GM21360 (cell line): ENCODE results near the gene ANO10.
"Not testable (repeated sequence)": the region's sequence is repeated elsewhere in the genome, so short reads cannot be mapped to it uniquely, and the experiment has no call there.

Experiments used
- ATAC-seq: cut with Tn5 transposase; IDR thresholded peaks from one replicate; pipeline ENCODE4 v1.9.1; 2021; ENCODE audit warnings: mild to moderate bottlenecking, moderate library complexity; ENCODE audit not compliant: unreplicated experiment

ANO10 gene

DNA sequence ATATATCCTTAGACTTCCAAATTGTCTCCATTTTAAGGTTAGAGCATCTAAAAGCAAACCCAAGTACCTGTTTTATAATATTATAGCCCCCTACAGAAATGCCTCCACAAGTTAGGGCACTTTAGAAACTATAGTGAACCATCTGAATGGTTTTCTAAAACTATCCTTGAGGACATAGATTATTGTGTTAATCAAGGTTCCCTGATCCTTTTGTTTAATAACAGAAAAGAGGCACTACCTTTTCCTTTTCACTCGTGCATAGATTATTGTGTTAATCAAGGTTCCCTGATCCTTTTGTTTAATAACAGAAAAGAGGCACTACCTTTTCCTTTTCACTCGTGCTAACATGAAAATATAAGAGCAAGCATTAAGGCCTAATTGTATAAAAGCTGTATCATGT is 143.0 kb downstream of the ANO10 start:
- not testable (repeated sequence) for ATAC-seq

DNA sequence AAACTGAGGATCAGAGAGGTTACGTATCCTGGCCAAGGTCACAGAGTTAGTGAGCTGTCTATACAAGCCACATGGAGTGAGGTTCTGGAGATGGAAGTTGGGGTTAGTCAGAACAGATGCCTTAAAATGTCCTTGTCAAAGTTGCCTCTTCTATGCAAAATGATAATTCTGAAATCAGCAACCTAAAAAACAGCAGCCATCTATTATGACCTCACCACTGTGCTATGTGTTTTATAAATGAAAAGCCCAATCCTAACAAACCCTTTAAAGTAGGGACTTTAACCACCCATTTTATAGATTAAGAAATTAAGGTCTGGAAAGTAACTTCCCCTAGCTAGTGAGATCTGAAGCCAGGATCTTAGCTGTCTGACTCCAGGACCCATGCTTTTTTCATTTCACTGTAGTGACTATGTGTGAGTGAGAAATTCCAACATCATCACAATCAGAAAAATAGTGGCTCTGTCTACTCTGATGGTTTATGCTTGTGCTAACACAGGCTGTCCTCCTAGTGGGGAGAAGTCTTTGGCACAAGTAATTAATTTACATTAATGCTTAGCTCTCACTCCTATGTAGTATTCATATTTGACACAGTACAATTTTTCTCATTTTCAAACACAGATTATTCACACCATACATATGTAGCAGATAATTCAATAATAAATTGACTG is 143.6 kb downstream of the ANO10 start:
- no peak for ATAC-seq

DNA sequence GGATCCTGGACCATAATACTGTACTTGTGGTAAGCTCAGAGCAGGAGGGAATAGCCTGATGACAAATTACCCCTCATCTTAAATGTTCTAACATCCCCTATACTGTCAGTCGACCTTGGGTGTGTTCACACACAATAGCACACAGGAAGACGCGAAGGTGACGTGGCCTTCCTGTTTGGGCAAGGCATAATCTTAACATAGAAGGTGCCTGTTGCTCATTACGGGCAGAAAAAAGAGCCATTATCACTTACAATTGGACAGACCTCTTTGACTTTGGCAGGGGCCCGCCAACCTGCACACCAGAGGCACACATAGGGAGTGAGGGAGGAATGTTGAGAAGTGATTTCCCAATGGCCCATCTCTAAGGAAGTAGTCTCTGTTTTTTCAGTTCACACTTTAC is 144.2 kb downstream of the ANO10 start:
- no peak for ATAC-seq

DNA sequence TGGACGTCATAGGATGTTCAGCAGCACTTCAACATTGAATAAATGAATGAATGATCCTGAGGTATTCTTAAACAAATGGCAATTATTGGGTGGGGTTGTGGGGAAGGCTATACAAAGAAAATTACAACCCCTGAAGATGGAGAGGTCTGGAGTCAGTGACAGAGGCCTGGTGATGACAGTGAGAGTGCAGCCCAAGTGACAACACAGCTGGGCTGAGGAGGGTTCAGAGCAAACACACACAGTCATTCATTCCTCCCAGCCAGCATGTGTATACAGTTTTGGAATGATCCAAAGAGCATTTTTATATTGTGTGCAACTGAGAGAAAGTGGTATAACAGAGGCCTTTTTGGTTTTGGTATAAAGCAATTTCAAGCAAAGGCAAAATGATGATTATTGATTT is 148.1 kb downstream of the ANO10 start:
- no peak for ATAC-seq

DNA sequence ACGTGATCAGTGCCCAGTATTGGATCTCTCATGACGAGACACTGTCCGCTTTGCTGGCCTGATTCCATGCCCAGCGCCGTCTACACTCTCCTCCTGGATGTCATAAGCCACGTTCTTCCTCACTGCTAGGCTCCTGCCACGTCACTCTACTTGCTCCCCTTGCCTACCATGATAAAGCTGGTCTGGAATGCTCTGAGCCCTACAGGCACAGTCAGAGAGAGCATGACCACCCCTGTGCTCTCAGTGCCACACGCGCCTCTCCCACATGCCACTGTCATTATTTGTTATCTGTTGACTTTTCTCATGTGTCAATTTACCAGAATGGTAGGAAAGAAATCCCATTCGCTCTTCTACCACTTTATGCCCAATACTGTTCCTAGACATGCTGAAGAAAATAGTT is 148.6 kb downstream of the ANO10 start:
- ATAC-seq: no peak

DNA sequence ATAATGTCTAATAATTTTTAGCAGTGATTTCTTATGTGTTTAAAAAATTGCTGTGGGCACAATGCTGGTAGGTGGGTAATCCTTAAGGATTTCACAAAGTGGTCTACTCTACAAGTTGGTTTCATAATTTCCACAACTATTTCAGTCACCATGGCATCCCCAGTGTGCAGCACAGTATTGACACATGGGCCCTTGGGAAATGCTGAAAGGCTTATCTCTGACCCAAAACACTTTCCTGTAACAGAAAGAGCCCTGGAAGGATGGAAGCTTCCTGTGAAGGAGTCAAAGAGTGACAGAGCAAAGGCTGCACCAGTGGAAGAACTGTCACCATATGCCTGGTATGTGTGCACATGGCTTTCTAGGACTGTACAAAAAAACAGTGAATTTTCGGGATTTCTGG is 153.7 kb downstream of the ANO10 start:
- ATAC-seq: no peak

DNA sequence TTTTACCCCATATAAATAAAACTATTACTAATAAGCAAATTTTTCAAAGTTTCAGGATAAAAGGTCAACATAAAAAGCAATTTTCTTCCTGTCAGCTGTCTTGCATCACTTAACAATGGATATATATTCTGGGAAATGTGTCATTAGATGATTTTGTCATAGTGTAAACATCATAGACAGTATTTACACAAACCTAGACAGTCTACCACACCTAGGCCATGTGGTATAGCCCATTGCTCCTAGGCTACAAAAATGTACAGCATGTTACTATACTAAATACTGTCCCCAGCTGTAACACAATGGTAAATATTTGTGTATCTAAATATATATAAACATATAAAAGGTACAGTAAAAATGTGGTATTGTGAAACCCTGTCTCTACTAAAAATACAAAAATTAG is 156.7 kb downstream of the ANO10 start:
- no peak for ATAC-seq

DNA sequence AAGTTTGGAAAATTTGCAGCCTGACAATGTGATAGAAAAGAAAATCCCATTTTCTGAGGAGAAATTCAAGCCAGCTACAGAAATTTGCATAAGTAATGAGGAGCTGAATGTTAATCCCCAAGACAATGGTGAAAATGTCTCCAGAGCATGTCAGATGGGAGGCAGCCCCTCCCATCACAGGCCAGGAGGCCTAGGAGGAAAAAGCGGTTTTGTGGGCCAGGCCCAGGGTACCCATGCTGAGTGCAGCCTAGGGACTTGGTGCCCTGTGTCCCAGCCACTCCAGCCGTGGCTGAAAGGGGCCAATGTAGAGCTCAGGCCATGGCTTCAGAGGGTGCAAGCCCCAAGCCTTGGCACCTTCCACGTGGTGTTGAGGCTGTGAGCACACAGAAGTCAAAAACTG is 159.2 kb downstream of the ANO10 start:
- ATAC-seq: not testable (repeated sequence)

DNA sequence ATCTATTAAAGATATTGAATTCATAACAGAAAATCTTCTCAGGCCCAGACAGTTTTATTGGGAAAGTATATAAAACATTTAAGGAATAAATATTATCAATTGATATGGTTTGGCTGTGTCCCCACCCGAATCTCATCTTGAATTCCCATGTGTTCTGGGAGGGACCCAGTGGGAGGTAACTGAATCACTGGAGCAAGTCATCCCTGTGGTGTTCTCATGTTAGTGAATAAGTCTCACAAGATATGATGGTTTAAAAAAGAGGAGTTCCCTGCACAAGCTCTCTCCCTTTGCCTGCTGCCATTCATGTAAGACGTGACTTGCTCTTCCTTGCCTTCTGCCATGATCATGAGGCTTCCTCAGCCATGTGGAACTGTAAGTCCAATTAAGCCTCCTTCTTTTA is 160.5 kb downstream of the ANO10 start:
- no peak for ATAC-seq

DNA sequence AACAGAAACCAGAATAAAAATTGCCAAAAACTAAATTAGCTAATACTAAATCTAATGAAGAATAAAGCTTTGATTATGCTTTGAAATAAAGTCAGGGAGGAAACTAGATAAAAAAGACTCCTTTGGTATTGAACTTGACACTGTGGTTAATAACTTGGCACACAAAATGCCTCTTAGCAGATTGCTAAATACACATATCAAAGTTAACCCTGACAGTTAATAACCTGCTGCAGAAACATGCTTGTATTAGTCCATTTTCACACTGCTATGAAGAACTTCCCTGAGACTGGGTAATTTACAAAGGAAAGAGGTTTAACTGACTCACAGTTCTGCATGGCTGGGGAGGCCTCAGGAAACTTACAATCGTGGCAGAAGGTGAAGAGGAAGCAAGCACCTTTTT is 164.8 kb downstream of the ANO10 start:
- not testable (repeated sequence) for ATAC-seq

DNA sequence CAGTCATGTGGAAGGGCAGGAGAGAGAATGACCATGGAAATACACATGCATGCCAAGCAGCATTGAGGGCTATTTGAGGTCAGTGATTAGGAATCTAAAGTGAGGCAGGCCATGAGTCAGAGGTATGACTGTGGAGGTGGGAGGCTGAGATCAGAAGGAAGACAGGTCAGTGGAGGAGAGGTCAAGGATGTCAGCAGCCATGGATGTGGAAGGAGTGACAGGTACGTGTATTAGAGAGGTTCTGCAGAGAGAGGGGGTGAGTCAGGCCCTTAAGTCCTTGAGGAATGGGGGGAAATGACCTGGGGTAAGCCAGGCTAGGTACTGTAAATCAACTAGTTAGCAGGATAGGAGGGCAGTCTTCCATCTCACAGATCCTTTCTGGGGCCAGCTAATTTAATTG is 166.6 kb downstream of the ANO10 start:
- no peak for ATAC-seq

DNA sequence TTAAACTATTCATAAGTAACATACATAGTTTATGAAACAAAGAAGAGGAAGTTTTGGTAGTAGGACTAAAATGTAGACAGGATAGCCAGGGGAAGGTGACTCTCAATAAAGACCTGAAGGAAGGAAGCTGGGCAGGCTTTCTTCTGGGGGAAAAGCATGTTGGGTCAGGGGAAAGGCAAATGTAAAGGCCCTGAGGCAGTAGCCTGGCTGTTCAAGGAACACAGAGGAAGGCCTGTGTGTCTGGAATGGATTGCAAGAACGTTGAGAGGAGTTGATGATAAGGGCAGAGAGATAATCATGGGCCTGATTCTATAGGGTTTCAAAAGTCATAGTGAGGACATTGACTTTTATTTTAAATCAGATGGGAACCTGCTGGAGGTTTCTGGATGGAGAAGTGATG is 167.8 kb downstream of the ANO10 start:
- no peak for ATAC-seq

DNA sequence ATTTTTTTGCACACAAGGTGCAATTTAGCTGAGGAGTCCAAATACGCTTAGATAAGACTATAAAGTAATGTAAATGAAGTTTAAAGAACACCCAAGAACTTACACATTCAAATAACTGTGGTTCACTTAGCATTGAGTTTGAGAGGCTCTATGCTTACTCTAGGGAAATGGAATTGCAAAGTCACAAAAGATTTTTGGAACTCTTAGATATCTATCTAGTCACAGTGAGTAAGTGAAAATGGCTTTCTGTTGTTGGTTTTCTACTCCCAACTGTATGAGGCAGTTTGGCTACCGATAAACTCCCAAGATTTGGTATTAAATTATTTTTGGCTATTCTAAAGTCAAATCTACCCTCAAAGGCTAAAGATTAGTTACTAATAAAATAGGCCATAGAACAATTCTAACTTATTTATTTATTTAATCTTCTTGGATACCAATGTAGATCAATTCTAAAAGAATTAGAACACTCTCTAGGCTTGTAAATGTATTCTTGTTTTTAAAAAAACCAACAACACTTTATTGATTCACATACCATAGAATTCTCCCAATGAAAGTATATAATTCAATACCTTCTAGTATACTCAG is 170.0 kb downstream of the ANO10 start:
- no peak for ATAC-seq

DNA sequence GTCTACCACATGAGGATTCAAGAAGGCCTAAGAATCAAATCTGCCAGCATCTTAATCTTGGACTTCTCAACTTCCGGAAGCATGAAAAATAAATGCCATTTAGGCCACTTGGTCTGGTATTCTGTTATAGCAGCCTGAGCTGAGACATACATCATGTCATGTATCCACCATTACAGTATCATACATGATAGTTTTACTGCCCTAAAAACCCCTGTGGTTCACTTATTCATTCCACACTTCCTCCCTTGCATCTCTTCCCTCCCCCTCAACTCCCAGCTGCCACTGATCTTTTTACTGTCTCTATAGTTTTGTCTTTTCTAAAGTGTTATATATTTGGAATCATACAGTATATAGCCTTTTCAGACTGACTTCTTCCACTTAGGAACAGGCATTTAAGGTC is 173.7 kb downstream of the ANO10 start:
- ATAC-seq: no peak

DNA sequence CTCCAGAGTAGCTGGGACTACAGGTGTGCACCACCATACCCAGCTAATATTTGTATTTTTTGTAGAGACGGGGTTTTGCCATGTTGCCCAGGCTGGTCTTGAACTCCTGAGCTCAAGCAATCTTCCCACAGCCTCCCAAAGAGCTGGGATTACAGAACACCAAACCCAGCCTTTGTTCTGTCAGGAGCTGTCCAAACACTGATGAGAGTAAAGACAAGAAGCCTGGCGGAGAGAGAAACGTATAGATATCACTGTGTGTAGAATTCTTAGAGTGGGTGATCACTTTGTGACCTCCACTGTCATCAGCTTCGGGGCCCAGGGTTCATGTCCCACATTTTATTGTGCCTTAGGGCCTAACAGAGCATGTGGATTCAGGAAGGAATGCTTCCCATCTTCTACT is 176.0 kb downstream of the ANO10 start:
- ATAC-seq: no peak

DNA sequence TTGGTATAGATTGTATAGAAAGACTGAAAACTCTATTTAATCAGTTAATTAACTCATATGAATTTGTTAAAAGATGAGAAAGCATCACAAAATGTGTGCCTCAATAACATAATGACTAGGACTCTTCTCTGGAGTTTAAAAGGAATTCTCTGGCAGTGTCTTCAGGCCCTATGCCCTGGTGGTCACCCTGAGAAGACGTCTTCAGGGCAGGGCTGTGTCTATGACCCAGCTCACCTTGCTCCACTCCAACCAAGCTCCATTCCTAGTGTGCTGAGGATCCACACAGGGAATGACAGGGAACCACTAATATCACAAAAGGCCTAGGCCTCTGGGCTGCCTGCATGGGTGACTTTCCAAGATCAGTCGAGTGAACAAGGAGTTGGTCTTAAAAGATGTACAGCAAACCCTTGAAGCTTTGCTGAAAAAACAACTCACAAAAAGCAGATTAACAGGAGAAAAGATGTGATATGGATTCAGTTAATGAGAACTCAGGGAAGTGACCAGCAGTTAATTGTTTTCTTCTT is 178.9 kb downstream of the ANO10 start:
- no peak for ATAC-seq

DNA sequence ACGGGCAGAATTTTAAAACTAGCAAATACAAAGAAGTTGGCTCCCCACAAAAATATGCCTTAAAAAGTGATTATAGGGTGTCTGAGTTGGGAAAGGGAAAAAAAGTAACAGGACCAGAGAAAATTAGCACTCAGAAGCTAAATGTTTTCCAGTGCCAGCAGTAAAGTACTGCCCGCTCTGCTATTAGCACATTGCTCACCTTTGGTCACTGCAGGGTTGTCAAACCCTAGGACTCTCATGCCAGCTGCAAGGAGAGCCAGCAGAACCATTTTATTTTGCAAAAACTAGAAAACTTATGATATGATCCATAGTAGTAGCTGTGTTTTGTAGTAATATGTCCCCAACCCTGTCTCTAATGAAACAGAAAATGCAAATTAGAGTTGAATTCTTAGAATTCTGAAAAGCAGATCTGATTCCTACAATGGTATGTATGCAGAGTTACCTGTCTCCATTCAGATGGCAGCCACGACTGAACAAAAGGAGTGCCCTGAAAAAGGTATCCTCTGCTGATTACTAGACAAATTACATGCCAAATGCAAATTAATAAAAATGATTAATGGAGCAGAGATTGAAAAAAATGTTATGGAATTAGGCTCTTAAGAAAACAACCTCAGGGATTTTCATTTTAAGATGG is 185.2 kb downstream of the ANO10 start:
- ATAC-seq: no peak

DNA sequence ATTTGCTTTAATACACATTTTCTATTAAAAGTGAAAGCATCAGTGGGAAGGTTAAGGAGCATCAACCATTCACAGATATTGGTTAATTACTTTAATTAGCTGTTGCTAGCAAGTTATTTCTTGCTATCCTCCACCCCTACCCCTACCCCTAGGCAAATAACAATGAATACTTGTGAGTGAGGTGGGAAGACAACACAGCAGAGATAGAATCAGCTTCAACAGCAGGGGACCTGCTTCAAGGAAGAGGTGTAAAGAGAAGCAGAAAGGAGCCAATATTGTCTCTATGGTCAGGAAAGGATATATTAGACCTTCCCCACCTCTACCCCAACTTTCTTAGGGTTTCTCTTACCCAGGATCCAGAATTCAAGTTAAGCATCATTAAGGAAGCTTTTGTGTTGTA is 186.1 kb downstream of the ANO10 start:
- ATAC-seq: no peak

DNA sequence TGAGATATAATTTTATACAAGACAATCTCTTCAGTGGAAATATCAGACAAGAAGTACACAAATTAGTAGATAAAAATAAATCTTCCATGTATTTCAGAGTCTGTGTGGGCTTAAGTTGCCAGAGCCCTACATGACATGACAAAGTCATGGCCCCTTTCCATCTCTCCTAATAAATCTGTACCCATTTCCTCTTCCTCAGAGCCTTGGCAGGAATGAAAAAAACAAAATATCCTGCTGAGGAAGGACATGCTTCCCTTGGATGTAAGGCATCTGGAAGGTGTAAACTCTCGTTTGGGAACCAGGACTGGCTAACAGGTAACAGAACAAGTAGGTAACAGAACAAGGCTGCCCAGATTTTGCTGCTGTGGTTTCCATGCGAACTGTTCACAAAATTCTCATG is 187.4 kb downstream of the ANO10 start:
- no peak for ATAC-seq

DNA sequence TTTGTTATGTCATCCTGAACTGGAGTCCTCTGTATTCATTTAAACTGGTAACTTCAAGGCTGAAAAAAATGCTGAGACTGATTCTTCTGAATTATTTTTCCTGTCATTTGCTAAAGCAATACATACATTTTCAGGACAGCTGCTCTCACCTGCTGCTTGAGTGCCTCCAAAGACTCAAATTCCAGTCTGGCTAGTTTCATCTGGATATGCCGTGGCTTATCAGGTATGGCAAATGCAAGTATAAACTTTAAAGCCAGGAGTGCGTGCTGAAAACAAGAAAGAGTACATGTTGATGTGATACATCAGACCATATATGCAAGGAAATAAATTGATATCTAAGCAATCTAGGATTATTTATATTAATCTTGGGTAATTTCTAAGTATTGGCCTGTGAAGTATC is 189.3 kb downstream of the ANO10 start:
- no peak for ATAC-seq

DNA sequence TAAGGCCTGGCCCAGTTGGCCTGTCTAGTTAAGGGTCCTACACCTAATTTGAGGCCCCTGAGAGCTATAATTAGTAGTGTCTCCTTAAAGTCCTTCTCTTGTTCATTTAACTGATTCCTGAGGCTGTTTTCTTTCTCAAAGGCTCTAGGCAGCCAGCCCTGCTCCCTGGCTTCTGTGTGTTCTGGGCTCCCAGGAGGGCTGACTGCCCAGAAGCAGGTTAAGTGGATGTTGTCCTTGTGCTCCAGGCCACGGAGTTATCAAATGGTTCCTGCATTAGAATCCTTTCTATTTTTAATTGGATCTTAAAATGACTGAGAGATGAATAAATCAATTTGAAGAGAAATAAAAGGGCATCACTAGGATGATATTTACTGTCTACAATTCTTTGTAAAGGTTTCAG is 195.4 kb downstream of the ANO10 start:
- ATAC-seq: no peak

DNA sequence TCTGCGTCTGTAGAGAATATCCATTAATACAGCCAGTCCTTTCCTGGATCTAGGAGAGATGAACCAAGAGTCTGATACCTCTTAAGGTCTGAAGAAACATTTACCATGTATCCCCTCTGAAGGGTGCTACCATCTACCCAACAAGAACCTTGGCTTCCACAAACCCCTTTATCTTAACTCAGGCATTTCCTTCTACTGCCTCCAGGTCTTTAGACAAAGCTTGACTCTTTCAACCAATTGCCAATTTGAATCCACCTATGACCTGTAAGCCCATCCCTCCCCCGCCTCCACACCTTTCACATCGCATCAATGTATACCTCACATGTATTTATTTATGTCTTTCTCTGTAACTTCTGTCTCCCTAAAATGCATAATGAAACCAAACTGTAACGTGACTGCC is 196.0 kb downstream of the ANO10 start:
- ATAC-seq: no peak
